Mucosa of stomach (tissue), 1 donor: ENCODE data around the gene FAM107A.

ENCODE experiments used
- H3K27me3 ChIP-seq: one replicate; pipeline ENCODE4 v1.7.0; 2013; ENCODE audit warnings: mild to moderate bottlenecking, low read length; ENCODE audit not compliant: control insufficient read depth, insufficient read depth
- H3K36me3 ChIP-seq: one replicate; pipeline ENCODE4 v1.7.0; 2013; ENCODE audit warnings: low read length; ENCODE audit not compliant: control insufficient read depth, insufficient read depth
- H3K4me1 ChIP-seq: one replicate; pipeline ENCODE4 v1.7.0; 2013; ENCODE audit warnings: mild to moderate bottlenecking, low read length; ENCODE audit not compliant: control insufficient read depth, insufficient read depth
- H3K4me3 ChIP-seq: one replicate; pipeline ENCODE4 v1.7.0; 2013; ENCODE audit warnings: low read length
- H3K9ac ChIP-seq: one replicate; pipeline ENCODE4 v1.7.0; 2013; ENCODE audit warnings: mild to moderate bottlenecking, low read length, moderate library complexity
- H3K9me3 ChIP-seq: one replicate; pipeline ENCODE4 v1.7.0; 2013; ENCODE audit warnings: mild to moderate bottlenecking, low read length, moderate library complexity; ENCODE audit not compliant: control insufficient read depth
- donor health status: Pancreatic carcinoma.

Gene FAM107A

GRCh38 chr3:58585994-58586393, 8.8 kb upstream of the FAM107A start:
- H3K27me3 ChIP-seq: peaks cover 32% of the 10 kb centered on the region

GRCh38 chr3:58585005-58585786, 8.0 kb upstream of the FAM107A start:
- H3K4me3 ChIP-seq: peak overlapping the region; percentile 45
- peak overlapping the region; percentile 60 for H3K9ac ChIP-seq
- peaks cover 32% of the 10 kb centered on the region for H3K27me3 ChIP-seq
- peaks cover 8% of the 10 kb centered on the region for H3K4me1 ChIP-seq
- H3K36me3 ChIP-seq: no peaks in the 10 kb centered on the region
- no peaks in the 10 kb centered on the region for H3K9me3 ChIP-seq

More at GRCh38 chr3:58585994-58586393, 8.8 kb upstream of the FAM107A start:
- H3K9ac ChIP-seq: no peak overlapping the region
- no peaks in the 10 kb centered on the region for H3K36me3 ChIP-seq
- H3K4me3 ChIP-seq: no peak overlapping the region
- H3K9me3 ChIP-seq: no peaks in the 10 kb centered on the region
- H3K4me1 ChIP-seq: peaks cover 8% of the 10 kb centered on the region

GRCh38 chr3:58584690-58585004, 7.5 kb upstream of the FAM107A start:
- Histone ChIP-seq H3K9ac (peak overlapping the region; percentile 60), H3K4me3 (peak overlapping the region; percentile 45), H3K9me3 (no peaks in the 10 kb centered on the region), H3K27me3 (peaks cover 32% of the 10 kb centered on the region), H3K36me3 (no peaks in the 10 kb centered on the region), H3K4me1 (peaks cover 8% of the 10 kb centered on the region)

GRCh38 chr3:58581328-58582091, 4.3 kb upstream of the FAM107A start:
- Histone ChIP-seq H3K9ac (no peak overlapping the region), H3K9me3 (no peaks in the 10 kb centered on the region), H3K27me3 (peaks cover 16% of the 10 kb centered on the region), H3K4me1 (peaks cover 8% of the 10 kb centered on the region), H3K36me3 (no peaks in the 10 kb centered on the region), H3K4me3 (no peak overlapping the region)

- Histone ChIP-seq H3K9me3 (no peaks in the 10 kb centered on the region), H3K4me3 (no peak overlapping the region), H3K9ac (no peak overlapping the region), H3K27me3 (peaks cover 10% of the 10 kb centered on the region), H3K4me1 (peaks cover 5% of the 10 kb centered on the region), H3K36me3 (no peaks in the 10 kb centered on the region)
Observed at GRCh38 chr3:58580826-58581327, 3.7 kb upstream of the FAM107A start.

- Histone ChIP-seq H3K4me3 (no peak overlapping the region), H3K9ac (no peak overlapping the region), H3K27me3 (peaks cover 5% of the 10 kb centered on the region), H3K9me3 (no peaks in the 10 kb centered on the region), H3K36me3 (no peaks in the 10 kb centered on the region), H3K4me1 (no peaks in the 10 kb centered on the region)
Observed at GRCh38 chr3:58578873-58579272, 1.7 kb upstream of the FAM107A start.

GRCh38 chr3:58576716-58577115, 475 bp downstream of the FAM107A start:
- Histone ChIP-seq H3K9ac (no peak overlapping the region), H3K4me3 (no peak overlapping the region), H3K4me1 (no peaks in the 10 kb centered on the region)

GRCh38 chr3:58575971-58576652, 1.1 kb downstream of the FAM107A start:
- no peak overlapping the region for H3K4me3 ChIP-seq
- no peaks in the 10 kb centered on the region for H3K4me1 ChIP-seq
- H3K36me3 ChIP-seq: no peaks in the 10 kb centered on the region
- H3K9ac ChIP-seq: no peak overlapping the region
- no peaks in the 10 kb centered on the region for H3K9me3 ChIP-seq
- peaks cover 5% of the 10 kb centered on the region for H3K27me3 ChIP-seq

More at GRCh38 chr3:58576716-58577115, 475 bp downstream of the FAM107A start:
- peaks cover 5% of the 10 kb centered on the region for H3K27me3 ChIP-seq
- no peaks in the 10 kb centered on the region for H3K36me3 ChIP-seq
- H3K9me3 ChIP-seq: no peaks in the 10 kb centered on the region

- Histone ChIP-seq H3K9me3 (no peaks in the 10 kb centered on the region), H3K4me1 (no peaks in the 10 kb centered on the region), H3K4me3 (no peak overlapping the region), H3K36me3 (no peaks in the 10 kb centered on the region), H3K27me3 (peaks cover 5% of the 10 kb centered on the region), H3K9ac (no peak overlapping the region)
Observed at GRCh38 chr3:58574682-58575081, 2.5 kb downstream of the FAM107A start.

GRCh38 chr3:58574106-58574505, 3.1 kb downstream of the FAM107A start:
- H3K36me3 ChIP-seq: no peaks in the 10 kb centered on the region
- H3K4me1 ChIP-seq: no peaks in the 10 kb centered on the region
- H3K4me3 ChIP-seq: no peak overlapping the region
- H3K9ac ChIP-seq: no peak overlapping the region
- H3K9me3 ChIP-seq: no peaks in the 10 kb centered on the region
- H3K27me3 ChIP-seq: peaks cover 5% of the 10 kb centered on the region

- no peaks in the 10 kb centered on the region for H3K36me3 ChIP-seq
- H3K9me3 ChIP-seq: no peaks in the 10 kb centered on the region
- H3K4me3 ChIP-seq: no peak overlapping the region
- H3K9ac ChIP-seq: no peak overlapping the region
- peaks cover 5% of the 10 kb centered on the region for H3K27me3 ChIP-seq
- H3K4me1 ChIP-seq: no peaks in the 10 kb centered on the region
Observed at GRCh38 chr3:58573640-58574039, 3.6 kb downstream of the FAM107A start.
